GM21717 (cell line): Measurements from ENCODE around the gene KCNAB1.

Experiments used
- ATAC-seq: cut with Tn5 transposase; IDR thresholded peaks from one replicate; pipeline ENCODE4 v1.9.1; 2021; ENCODE audit warnings: mild to moderate bottlenecking, moderate library complexity; ENCODE audit not compliant: unreplicated experiment

Gene KCNAB1

DNA sequence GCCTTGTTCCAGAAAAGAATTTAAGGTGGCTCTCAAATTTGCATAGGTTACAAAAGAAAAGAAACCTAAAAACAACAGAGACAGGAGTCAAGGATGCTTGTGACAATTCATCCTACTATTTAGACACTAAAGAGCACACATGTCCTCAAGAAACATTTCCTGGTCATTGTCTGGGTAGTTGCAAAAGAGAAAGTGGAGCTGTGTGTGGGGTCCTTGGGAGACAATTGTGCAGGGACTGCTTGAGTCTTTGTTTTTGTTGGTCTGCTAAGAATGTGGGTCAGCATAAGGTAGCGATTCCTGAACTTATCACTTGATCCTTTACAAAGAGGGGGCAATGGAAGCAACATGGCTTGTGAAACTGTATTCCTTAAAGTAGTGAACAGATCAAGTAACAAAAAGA lies 185.3 kb downstream of the KCNAB1 start:
- no peak for ATAC-seq

- no peak for ATAC-seq
Measured at GRCh38 chr3:156307704-156308103, 187.3 kb downstream of the KCNAB1 start.

DNA sequence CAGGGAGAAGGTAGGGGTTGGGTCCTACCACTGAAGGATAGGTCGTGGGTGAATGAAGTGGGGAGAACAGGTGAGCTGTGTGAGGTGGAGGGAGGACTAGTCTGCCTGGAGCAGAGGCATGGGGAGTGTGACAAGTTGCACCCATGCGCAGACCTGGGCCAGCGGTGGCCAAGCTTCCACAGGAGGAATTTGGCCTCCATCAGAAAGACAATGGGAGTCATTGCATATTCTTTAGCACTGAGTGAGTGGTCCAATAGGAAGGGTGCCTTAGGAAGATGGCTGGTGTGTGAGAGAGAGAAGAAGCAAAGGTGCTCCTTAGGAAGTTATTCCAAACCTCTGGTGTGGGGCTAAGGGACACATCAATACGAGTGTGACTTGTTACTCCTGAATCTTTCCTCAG lies 191.1 kb downstream of the KCNAB1 start:
- no peak for ATAC-seq

GRCh38 chr3:156311930-156312329 lies 191.6 kb downstream of the KCNAB1 start:
- no peak for ATAC-seq

- no peak for ATAC-seq
Measured at GRCh38 chr3:156316076-156316475, 195.7 kb downstream of the KCNAB1 start.

- no peak for ATAC-seq
Measured at GRCh38 chr3:156317462-156318074, 197.2 kb downstream of the KCNAB1 start.

GRCh38 chr3:156321945-156322344 lies 201.6 kb downstream of the KCNAB1 start:
- no peak for ATAC-seq

DNA sequence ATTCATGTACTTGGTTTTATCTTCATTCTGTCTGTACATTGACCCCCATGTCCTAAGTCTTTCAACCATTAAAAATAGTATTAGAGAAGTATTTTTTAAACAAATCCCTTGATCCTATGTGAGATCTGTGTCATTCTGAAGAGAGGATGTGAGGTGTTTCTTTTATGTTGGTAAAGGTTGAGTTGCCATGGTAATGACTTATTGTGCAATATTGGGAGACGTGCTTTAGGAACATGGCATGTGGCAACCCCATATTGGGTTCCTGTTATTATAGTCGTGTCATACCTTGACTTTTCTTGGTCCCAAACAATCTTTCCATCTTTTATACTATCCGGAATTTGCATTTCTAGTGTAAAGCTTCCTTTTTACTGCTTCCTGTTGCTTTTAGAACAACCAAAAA lies 203.1 kb downstream of the KCNAB1 start:
- ATAC-seq: no peak

DNA sequence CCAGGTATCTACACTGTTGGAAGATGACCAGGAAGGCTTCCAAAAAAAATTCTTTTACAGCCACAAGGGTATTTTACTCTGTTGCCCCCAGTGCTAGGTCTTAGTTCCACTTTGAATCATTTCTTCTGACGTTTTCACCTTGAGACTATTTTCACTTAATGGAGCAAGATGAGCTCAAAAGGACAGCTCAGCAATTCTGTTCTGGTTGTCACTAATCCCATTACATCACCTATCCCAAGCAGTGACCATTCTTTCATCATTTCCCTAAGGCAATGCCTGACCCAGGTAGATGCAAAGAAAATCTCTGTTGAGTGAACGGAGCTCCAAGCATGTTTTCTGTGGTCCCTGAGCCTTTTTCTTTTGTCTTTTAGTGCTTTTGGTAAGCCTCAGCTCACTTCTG lies 210.0 kb downstream of the KCNAB1 start:
- no peak for ATAC-seq

GRCh38 chr3:156332304-156332703 lies 211.9 kb downstream of the KCNAB1 start:
- no peak for ATAC-seq

DNA sequence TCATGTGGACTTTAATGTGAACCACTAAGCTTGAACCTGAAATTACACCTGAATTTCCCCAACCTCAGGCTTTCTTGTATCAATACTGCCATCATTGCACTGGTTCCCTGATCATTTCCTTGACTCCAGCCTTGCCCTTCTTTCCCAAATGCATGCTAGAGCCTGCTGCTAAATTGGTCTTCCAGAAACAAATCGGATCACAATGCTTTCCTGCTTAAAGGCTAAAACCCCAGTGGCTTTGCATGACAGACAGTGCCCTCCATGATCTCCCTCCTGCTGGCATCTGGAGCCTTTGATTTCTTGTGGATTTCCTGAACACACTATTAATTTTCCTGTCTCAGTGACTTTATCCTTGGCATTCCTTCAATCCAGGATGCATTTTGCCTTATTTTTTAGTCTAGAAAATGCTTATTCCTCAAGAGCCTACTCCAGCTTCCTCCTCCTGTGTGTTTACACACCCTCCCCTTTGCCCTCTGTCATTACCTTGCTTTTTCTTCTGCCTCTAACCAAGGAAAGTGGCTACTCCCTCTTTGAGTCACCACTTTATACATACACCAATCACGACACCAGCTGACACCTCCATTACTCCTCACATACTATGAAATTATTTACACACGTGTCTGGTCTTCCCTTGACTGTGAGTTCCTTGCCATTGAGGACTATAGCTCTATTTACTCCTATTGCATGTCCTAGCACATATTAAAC lies 214.6 kb downstream of the KCNAB1 start:
- ATAC-seq: no peak

- ATAC-seq: no peak
Measured at GRCh38 chr3:156339491-156339890, 219.1 kb downstream of the KCNAB1 start.

DNA sequence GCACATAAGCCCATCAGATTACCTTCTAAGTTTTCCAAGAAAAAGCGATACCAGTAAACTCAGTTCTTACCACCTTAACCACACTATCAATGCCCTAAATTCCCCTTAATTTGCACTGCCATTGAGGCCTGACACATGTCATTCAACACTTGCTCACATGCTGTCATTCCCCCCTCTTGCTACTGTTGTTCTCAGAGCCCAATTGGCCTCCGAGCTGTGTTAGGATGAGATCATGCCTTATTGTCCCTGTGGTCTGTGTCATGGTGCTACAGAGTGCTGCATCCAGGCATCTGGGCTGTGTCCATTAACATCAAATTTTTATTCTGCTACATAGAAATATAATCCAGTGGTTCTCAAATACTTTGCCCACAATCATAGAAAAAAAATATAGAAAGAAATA lies 221.0 kb downstream of the KCNAB1 start:
- ATAC-seq: no peak

DNA sequence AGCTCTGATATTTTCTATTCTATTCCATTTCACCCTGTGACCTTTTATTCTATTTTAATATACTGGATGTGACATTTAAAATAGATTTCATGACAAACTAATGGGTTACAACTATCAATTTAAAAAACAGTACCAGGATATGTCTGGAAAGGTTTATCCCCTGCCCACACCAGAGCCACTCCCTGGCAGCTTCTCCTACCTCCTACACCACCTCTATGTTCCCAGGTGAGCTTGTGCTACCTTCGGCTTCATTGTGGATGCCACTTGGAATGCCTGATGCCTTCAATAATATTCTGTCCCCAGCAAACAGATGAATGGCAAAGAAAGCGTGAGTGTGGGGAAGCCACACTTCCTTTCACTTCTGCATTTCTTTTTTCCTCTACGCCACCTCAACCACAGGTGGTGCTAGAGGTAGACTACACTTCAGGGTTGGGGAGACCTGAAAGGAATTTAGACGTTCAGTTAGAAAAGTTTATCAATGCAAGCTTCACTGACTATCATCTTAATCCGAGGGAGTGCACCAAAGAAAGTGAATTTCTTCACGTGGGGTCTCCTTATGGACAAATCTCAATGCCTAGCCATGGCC lies 221.5 kb downstream of the KCNAB1 start:
- peak; percentile 99 for ATAC-seq

- no peak for ATAC-seq
Measured at GRCh38 chr3:156344215-156344614, 223.8 kb downstream of the KCNAB1 start.

DNA sequence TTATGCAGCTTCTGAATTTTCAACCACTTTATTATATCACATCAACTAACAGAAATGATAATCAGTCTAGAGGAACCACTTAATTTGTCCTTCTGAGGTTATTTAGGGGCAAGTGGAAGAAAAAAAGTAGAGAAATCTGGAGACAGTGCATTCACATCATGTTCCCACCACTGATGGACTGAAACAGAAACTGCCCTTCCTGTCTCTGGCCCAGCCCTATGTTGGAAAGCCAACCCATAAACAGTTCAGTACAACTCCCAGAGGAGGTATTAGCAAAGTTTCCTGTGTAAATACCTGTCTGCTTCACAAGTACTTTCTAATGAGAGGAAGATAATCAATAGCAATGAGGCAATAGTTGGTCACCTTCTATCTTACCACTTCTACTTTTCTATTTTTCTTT lies 228.7 kb downstream of the KCNAB1 start:
- no peak for ATAC-seq

DNA sequence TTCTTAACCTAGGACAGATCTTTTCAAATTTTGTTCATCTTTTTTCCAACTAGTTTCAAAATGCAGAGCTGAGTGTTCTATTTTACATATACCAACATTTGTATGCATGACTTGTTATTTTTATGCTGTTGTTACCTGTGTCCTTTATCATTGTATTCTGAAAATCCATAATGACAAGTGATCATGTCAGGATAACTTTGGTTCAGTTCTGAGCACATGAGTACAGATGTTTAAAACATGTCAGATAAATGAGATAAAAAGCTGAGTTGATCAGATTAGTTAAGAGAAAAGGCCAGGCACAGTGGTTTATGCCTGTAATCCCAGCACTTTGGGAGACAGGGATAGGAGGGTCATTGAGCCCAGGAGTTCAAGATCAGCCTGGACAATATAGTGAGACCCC lies 229.6 kb downstream of the KCNAB1 start:
- no peak for ATAC-seq

- no peak for ATAC-seq
Measured at GRCh38 chr3:156350781-156351180, 230.4 kb downstream of the KCNAB1 start.

DNA sequence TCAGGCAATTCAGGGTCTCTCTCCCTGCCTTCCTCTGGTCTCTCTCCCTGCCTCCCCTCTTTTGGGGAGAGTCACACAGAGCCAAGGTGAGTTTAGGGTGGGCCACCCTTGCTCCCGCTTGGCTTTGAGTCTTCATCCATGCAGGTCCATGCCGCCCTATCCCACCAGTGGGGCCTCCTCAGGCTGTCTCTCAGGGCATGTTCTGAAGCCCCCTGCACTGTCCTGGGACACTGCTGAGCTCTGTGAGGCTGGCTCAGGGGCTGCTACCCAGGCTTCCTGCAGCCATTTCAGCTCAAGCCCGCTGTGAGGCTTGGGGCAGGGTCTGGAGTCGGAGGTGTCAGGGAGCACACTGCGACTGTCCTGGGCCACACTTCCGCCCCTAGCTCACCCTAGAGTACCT lies 231.4 kb downstream of the KCNAB1 start:
- ATAC-seq: no peak

DNA sequence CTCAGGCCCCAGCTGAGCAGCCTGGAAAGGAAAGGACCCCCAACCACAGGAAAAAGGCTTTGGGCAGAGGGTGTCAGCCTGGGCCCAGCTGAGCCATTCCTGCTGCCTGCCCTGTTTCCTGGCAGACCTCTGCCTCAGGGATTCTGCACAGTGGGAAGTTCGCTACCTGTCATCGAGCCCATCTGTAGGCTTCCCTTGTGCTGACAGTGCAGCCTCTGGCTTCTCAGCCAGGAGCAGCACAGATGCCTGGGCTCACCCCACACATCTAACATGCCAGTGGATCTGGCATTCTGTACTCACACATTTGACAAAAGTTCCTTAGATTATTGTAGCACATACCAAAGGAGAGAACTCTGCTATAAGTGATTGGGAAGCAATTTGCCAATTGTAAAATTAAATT lies 232.3 kb downstream of the KCNAB1 start:
- ATAC-seq: no peak

DNA sequence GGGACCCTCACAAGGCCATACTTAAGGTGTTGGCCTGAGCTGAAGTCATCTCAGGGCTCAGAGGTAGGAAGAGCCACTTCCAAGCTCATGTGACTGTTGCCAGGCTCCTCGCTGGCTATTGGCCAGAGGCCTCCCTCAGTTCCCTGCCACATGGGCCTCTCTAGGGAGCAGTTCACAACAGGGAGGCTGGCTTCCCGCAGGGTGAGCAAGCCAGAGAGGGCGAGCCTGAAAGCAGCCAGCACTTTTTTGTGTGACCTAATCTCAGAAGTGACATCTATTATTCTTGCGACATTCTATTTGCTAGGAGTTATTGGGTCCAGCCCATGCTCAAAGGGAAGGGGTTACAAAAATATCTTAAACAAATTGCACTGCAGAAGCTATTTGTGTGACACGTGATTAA lies 233.2 kb downstream of the KCNAB1 start:
- no peak for ATAC-seq

GRCh38 chr3:156356537-156357363 lies 236.4 kb downstream of the KCNAB1 start:
- no peak for ATAC-seq
